Neutrophil (primary cell): Measurements from ENCODE around the gene IQSEC1.

Source experiments
- H3K27ac ChIP-seq: fragments of 200-600 bp; sonication (generic); 2 replicates; pipeline ENCODE4 v1.5.1; 2016; ENCODE audit warnings: mild to moderate bottlenecking, moderate library complexity
- H3K27me3 ChIP-seq: fragments of 200-600 bp; sonication (generic); 2 replicates; pipeline ENCODE4 v1.6.0; 2016; ENCODE audit warnings: mild to moderate bottlenecking
- H3K36me3 ChIP-seq: fragments of 200-600 bp; sonication (generic); 2 replicates; pipeline ENCODE4 v1.5.1; 2017
- H3K4me1 ChIP-seq, 2 experiments: fragments of 200-600 bp in 1 of 2; sonication (generic) in 1 of 2; 1 replicate in 1 of 2; 2 replicates in 1 of 2; pipeline versions ENCODE4 v1.5.1 to v1.6.1; 2013 to 2016; ENCODE audit warnings: low read depth in 1 of 2, low read length in 1 of 2, mild to moderate bottlenecking in 1 of 2, moderate library complexity in 1 of 2; ENCODE audit not compliant: control insufficient read depth in 1 of 2, insufficient read depth in 1 of 2
- H3K4me3 ChIP-seq, 2 experiments: fragments of 200-600 bp in 1 of 2; sonication (generic) in 1 of 2; 1 replicate in 1 of 2; 2 replicates in 1 of 2; pipeline ENCODE4 v1.5.1; 2013 to 2016; ENCODE audit warnings: low read depth in 1 of 2, low read length in 1 of 2, mild to moderate bottlenecking in 1 of 2, moderate library complexity in 1 of 2
- H3K9me3 ChIP-seq: fragments of 200-600 bp; sonication (generic); 2 replicates; pipeline ENCODE4 v1.5.1; 2016
- CTCF ChIP-seq: fragments of 200-600 bp; sonication (generic); IDR thresholded peaks from 2 replicates; pipeline ENCODE4 v1.5.1; 2016; ENCODE audit warnings: antibody characterized with exemption

IQSEC1 gene

GRCh38 chr3:13013151-13013561 lies 60.1 kb downstream of the IQSEC1 start:
- Histone ChIP-seq H3K4me1 (peaks cover 84 to 90% of the 10 kb centered on the region in 2 experiments), H3K36me3 (peaks cover 26% of the 10 kb centered on the region), H3K27ac (peak overlapping the region; percentile 98), H3K4me3 (peak overlapping the region; percentile 88 to 94), H3K9me3 (no peaks in the 10 kb centered on the region), H3K27me3 (no peaks in the 10 kb centered on the region)
- no peak for TF ChIP-seq CTCF

DNA sequence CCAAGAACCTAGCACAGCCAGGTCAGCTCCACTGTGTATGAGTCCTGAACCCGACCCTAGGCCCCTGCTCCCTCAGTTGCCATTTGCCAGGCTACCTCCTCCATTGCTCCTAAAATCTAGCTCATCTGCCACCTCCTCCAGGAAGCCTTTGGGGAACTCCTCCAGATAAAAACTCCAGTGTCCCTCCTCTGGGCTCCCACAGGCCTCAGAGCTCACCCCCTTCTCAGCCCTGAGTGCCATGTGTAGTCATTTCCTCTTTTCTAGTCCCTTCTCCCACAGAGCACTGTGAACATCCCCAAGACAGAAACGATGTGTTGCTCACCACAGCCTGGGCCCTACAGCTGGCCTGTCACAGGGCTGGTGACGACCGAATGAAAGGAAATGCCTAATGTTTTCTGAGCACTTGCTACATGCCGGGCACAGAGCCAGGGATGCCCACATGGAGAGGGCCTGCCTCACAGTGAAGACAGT lies 61.0 kb downstream of the IQSEC1 start:
- H3K4me3 ChIP-seq, result peak overlapping the region; percentile 88 to 94
- no peaks in the 10 kb centered on the region for H3K27me3 ChIP-seq
- peak; percentile 42 for TF ChIP-seq CTCF
- peak overlapping the region; percentile 98 for H3K27ac ChIP-seq
- peaks cover 35% of the 10 kb centered on the region for H3K36me3 ChIP-seq
- H3K4me1 ChIP-seq, result peaks cover 90 to 98% of the 10 kb centered on the region in 2 experiments
- no peaks in the 10 kb centered on the region for H3K9me3 ChIP-seq

GRCh38 chr3:13011573-13012220 lies 61.5 kb downstream of the IQSEC1 start:
- Histone ChIP-seq H3K36me3 (peaks cover 40% of the 10 kb centered on the region), H3K4me1 (peaks cover 90 to 98% of the 10 kb centered on the region in 2 experiments), H3K27me3 (no peaks in the 10 kb centered on the region), H3K4me3 (peak overlapping the region; percentile 88 to 94), H3K27ac (peak overlapping the region; percentile 98), H3K9me3 (no peaks in the 10 kb centered on the region)
- TF ChIP-seq CTCF, result peak; percentile 49

GRCh38 chr3:13010780-13011572 lies 62.3 kb downstream of the IQSEC1 start:
- Histone ChIP-seq H3K9me3 (no peaks in the 10 kb centered on the region), H3K36me3 (peaks cover 48% of the 10 kb centered on the region), H3K27me3 (no peaks in the 10 kb centered on the region), H3K4me1 (peaks cover 90 to 98% of the 10 kb centered on the region in 2 experiments), H3K27ac (peak overlapping the region; percentile 98), H3K4me3 (peak overlapping the region; percentile 88 to 94)
- no peak for TF ChIP-seq CTCF

GRCh38 chr3:13009946-13010315 lies 63.3 kb downstream of the IQSEC1 start:
- peaks cover 96 to 100% of the 10 kb centered on the region in 2 experiments for H3K4me1 ChIP-seq
- H3K27me3 ChIP-seq, result no peaks in the 10 kb centered on the region
- H3K36me3 ChIP-seq, result peaks cover 58% of the 10 kb centered on the region
- H3K4me3 ChIP-seq, result peak overlapping the region; percentile 88 to 94
- H3K27ac ChIP-seq, result peak overlapping the region; percentile 98
- no peaks in the 10 kb centered on the region for H3K9me3 ChIP-seq
- no peak for TF ChIP-seq CTCF
